ENCODE results near the gene LYZL2. TPM values are rescaled to one million over a fixed set of nuclear protein-coding genes. Genes with fewer than 3 reads are reported as not detected.
A peak's percentile ranks its signal among the peaks of the same experiment; 100 is the strongest.

The LYZL2 gene
- total and polyA plus RNA-seq, 9 of the 15 experiments (the other 6 are each of a cell fraction or from before 2014, with no cell fraction given): not detected

DNA sequence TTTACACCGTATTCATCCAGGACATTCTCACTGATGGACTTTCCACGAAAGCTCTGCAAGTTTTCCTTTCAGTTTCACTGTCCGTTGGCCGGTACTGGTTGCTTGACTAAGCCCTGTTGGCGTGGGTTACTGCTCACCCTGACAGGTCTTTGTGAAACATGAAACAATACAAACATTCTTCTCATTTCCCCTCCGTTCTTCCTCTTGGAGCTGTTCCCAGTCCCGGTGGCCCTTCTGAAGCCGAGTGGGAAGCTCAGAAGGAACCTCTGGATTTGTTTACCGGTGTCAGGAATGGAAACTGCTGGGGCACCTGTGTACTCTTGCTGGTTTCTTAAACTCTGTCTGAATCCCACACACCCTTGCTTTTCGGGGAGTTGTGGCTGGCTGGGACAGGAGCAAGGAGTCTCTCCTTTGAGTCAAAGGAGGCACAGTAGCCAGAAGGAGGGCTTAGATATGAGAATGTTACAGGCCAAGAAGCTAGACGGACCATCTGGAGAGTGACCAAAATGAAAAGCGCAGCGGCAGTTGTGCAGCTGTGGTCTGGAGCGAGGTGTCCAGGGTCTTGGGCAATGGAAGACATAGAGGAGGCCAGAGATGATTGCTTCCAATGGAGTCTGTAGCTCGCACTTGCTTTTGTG is 45.7 kb downstream of the LYZL2 start (continued):
- TF ChIP-seq MEF2A (IDR thresholded peaks at IDR 0.05; ENCODE audit: control insufficient read depth, low read depth, low read length): no peak
- TF ChIP-seq, protein P1, sequence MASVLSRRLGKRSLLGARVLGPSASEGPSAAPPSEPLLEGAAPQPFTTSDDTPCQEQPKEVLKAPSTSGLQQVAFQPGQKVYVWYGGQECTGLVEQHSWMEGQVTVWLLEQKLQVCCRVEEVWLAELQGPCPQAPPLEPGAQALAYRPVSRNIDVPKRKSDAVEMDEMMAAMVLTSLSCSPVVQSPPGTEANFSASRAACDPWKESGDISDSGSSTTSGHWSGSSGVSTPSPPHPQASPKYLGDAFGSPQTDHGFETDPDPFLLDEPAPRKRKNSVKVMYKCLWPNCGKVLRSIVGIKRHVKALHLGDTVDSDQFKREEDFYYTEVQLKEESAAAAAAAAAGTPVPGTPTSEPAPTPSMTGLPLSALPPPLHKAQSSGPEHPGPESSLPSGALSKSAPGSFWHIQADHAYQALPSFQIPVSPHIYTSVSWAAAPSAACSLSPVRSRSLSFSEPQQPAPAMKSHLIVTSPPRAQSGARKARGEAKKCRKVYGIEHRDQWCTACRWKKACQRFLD (CRISPR knock-in tag; IDR thresholded peaks at IDR 0.05): no peak; the same call in 1 of the 2 replicates
- 0 out of 4 replicates have a peak, but pooled peaks of 1 of the 2 experiments have one; percentile 16 for TF ChIP-seq MAZ (CRISPR knock-in tag; conservative IDR thresholded peaks at IDR 0.05 in 1 of 2, IDR thresholded peaks at IDR 0.05 in 1 of 2)
- 0 out of 2 replicates have a peak, but pooled peaks have one; percentile 22 for TF ChIP-seq TAL1 (IDR thresholded peaks at IDR 0.05)
- TF ChIP-seq ZC3H8 (IDR thresholded peaks at IDR 0.05): no peak
- no peak for TF ChIP-seq ZNF143 (CRISPR knock-in tag; IDR thresholded peaks at IDR 0.05)
- no peak for TF ChIP-seq HDAC8 (tag; IDR thresholded peaks at IDR 0.05)
- no peak for TF ChIP-seq HNRNPLL (IDR thresholded peaks at IDR 0.05; ENCODE audit: low read depth, low read length, poor library complexity, severe bottlenecking)
- TF ChIP-seq PYGO2 (tag; IDR thresholded peaks at IDR 0.05): no peak
